H1 (cell line): ENCODE measurements around the gene SYNPR. TPM values are rescaled to one million over a fixed set of nuclear protein-coding genes. Genes with fewer than 3 reads are reported as not detected.

Experiments
- CTCF ChIA-PET: fragments of 300-600 bp; sonication (Branson Sonifier 250); formaldehyde crosslinking; loops from one replicate; lab custom pipeline; 2021; ENCODE audit not compliant: partially characterized antibody; lab: Charles Lee
- POLR2A ChIA-PET: fragments of 300-600 bp; sonication (Branson Sonifier 250); formaldehyde crosslinking; loops from one replicate; lab custom pipeline; 2021; ENCODE audit warnings: inconsistent platforms; ENCODE audit not compliant: partially characterized antibody; lab: Charles Lee
- DNase-seq, 2 experiments: peaks; one replicate each; pipeline versions ENCODE4 v3.0.0 to v3.0.0-alpha.2; 2010 to 2022; ENCODE audit warnings: low spot score in 2 of 2, low read depth in 1 of 2, mixed read lengths in 1 of 2
- FAIRE-seq: peaks from 2 replicates; lab custom pipeline; 2011; peaks lifted over from hg19 to GRCh38; lab: Jason Lieb, UNC
- H2AFZ ChIP-seq: 2 replicates; pipeline ENCODE4 v1.8.1; 2012; ENCODE audit warnings: low read length, inconsistent platforms
- H2AK5ac ChIP-seq: 2 replicates; pipeline ENCODE4 v1.6.1; 2013; ENCODE audit warnings: low read depth, low read length
- H2BK120ac ChIP-seq: replicated peaks from 2 replicates; pipeline ENCODE3; 2013; ENCODE audit warnings: low read depth, low read length, inconsistent platforms
- H2BK12ac ChIP-seq: 2 replicates; pipeline ENCODE4 v1.6.1; 2013; ENCODE audit warnings: low read depth, low read length
- H2BK15ac ChIP-seq: 2 replicates; pipeline ENCODE4 v1.6.1; 2013; ENCODE audit warnings: low read length
- H2BK20ac ChIP-seq: 2 replicates; pipeline ENCODE4 v1.6.1; 2013; ENCODE audit warnings: low read length
- H2BK5ac ChIP-seq: 2 replicates; pipeline ENCODE4 v1.6.1; 2013; ENCODE audit warnings: low read depth, low read length
- H3K14ac ChIP-seq: 2 replicates; pipeline ENCODE4 v1.6.1; 2013; ENCODE audit warnings: inconsistent platforms; ENCODE audit not compliant: insufficient read length
- H3K18ac ChIP-seq: 2 replicates; pipeline ENCODE4 v1.6.1; 2013; ENCODE audit warnings: low read length; ENCODE audit errors: extremely low read depth
- H3K23ac ChIP-seq: 2 replicates; pipeline ENCODE4 v1.6.1; 2013; ENCODE audit warnings: inconsistent platforms; ENCODE audit not compliant: insufficient read length
- H3K23me2 ChIP-seq: 2 replicates; pipeline ENCODE4 v1.6.1; 2013; ENCODE audit warnings: low read depth, low read length
- H3K27ac ChIP-seq: 2 replicates; pipeline ENCODE4 v1.6.1; 2011; ENCODE audit warnings: low read depth, low read length, inconsistent platforms
- H3K27me3 ChIP-seq, 4 experiments: replicated peaks in 1 of 4; 1 replicate in 1 of 4; 2 replicates in 3 of 4; pipeline versions ENCODE4 v1.6.1 to v1.8.1; 2011 to 2013; ENCODE audit warnings: low read length in 3 of 4, mild to moderate bottlenecking in 3 of 4, inconsistent platforms in 2 of 4, mixed read lengths in 2 of 4, moderate library complexity in 1 of 4; ENCODE audit not compliant: control insufficient read depth in 3 of 4, insufficient read depth in 3 of 4; ENCODE audit errors: extremely low read depth in 1 of 4
- H3K36me3 ChIP-seq, 4 experiments: 2 replicates each; pipeline versions ENCODE4 v1.6.1 to v1.8.1; 2011 to 2013; ENCODE audit warnings: mild to moderate bottlenecking in 4 of 4, low read length in 3 of 4, moderate library complexity in 2 of 4, control low read depth in 1 of 4, inconsistent platforms in 1 of 4; ENCODE audit not compliant: insufficient read depth in 4 of 4, control insufficient read depth in 2 of 4
- H3K4ac ChIP-seq: replicated peaks from 2 replicates; pipeline ENCODE3; 2013; ENCODE audit warnings: low read length, low read depth, mixed read lengths, inconsistent platforms; ENCODE audit not compliant: insufficient read length
- H3K4me1 ChIP-seq, 4 experiments: replicated peaks in 1 of 4; 1 replicate in 1 of 4; 2 replicates in 3 of 4; pipeline versions ENCODE4 v1.6.1 to v1.8.1; 2011 to 2013; ENCODE audit warnings: low read length in 3 of 4, inconsistent platforms in 2 of 4, mixed read lengths in 1 of 4; ENCODE audit not compliant: insufficient read depth in 4 of 4, control insufficient read depth in 3 of 4
- H3K4me2 ChIP-seq, 2 experiments: 2 replicates each; pipeline versions ENCODE4 v1.6.1 to v1.8.1; 2011 to 2013; ENCODE audit warnings: low read depth in 2 of 2, low read length in 2 of 2, control low read depth in 1 of 2, inconsistent platforms in 1 of 2, mild to moderate bottlenecking in 1 of 2; ENCODE audit not compliant: insufficient read depth in 1 of 2
- H3K4me3 ChIP-seq, 4 experiments: fragments of 200-600, 300-600 bp in 1 of 4; sonication (generic), shearing (Covaris generic), sonication (Bioruptor Twin) in 1 of 4; 2 replicates each; pipeline versions ENCODE4 v1.5.1 to v1.8.1; 2011 to 2016; ENCODE audit warnings: low read length in 4 of 4, low read depth in 3 of 4, control low read depth in 2 of 4, inconsistent platforms in 2 of 4, mild to moderate bottlenecking in 2 of 4, mixed read lengths in 1 of 4, moderate library complexity in 1 of 4; ENCODE audit not compliant: insufficient read depth in 2 of 4; ENCODE audit errors: extremely low read depth in 1 of 4
- H3K56ac ChIP-seq: replicated peaks from 2 replicates; pipeline ENCODE3; 2013; ENCODE audit warnings: low read depth, mild to moderate bottlenecking, mixed read lengths, low read length, inconsistent platforms; ENCODE audit not compliant: insufficient read length
- H3K79me1 ChIP-seq: 2 replicates; pipeline ENCODE4 v1.6.1; 2013; ENCODE audit warnings: low read depth, low read length, control low read depth
- H3K79me2 ChIP-seq, 2 experiments: 2 replicates each; pipeline versions ENCODE4 v1.6.1 to v1.8.1; 2012 to 2013; ENCODE audit warnings: low read length in 2 of 2, mild to moderate bottlenecking in 2 of 2, inconsistent platforms in 1 of 2; ENCODE audit not compliant: insufficient read depth in 2 of 2, control insufficient read depth in 1 of 2
- H3K9ac ChIP-seq, 4 experiments: replicated peaks in 1 of 4; 1 replicate in 1 of 4; 2 replicates in 3 of 4; pipeline versions ENCODE4 v1.6.1 to v1.8.1; 2011 to 2013; ENCODE audit warnings: low read depth in 3 of 4, low read length in 3 of 4, control low read depth in 2 of 4, mild to moderate bottlenecking in 2 of 4, moderate library complexity in 2 of 4, inconsistent platforms in 1 of 4; ENCODE audit errors: extremely low read depth in 1 of 4
- H3K9me3 ChIP-seq, 2 experiments: 2 replicates each; pipeline versions ENCODE4 v1.6.1 to v1.8.1; 2012 to 2013; ENCODE audit warnings: mild to moderate bottlenecking in 2 of 2, moderate library complexity in 2 of 2, control low read depth in 1 of 2, inconsistent platforms in 1 of 2, low read depth in 1 of 2, low read length in 1 of 2, mixed read lengths in 1 of 2; ENCODE audit not compliant: insufficient read depth in 2 of 2
- H4K20me1 ChIP-seq, 2 experiments: replicated peaks in 1 of 2; 2 replicates each; pipeline versions ENCODE3 to v1.8.1; 2011 to 2013; ENCODE audit warnings: inconsistent platforms in 2 of 2, low read length in 2 of 2, mild to moderate bottlenecking in 1 of 2; ENCODE audit not compliant: insufficient read depth in 2 of 2, control insufficient read depth in 1 of 2
- H4K5ac ChIP-seq: 2 replicates; pipeline ENCODE4 v1.6.1; 2013; ENCODE audit warnings: low read length, low read depth, mixed read lengths, inconsistent platforms; ENCODE audit not compliant: insufficient read length
- H4K8ac ChIP-seq: 2 replicates; pipeline ENCODE4 v1.8.0; 2013; ENCODE audit warnings: mild to moderate bottlenecking, moderate library complexity, low read length, inconsistent platforms; ENCODE audit not compliant: insufficient read depth; ENCODE audit errors: extremely low read depth
- H4K91ac ChIP-seq: replicated peaks from 2 replicates; pipeline ENCODE3; 2013; ENCODE audit warnings: low read length, mixed read lengths, inconsistent platforms; ENCODE audit not compliant: insufficient read length
- GABPA ChIP-seq: IDR thresholded peaks from 2 replicates; pipeline ENCODE4 v1.6.1; 2011; ENCODE audit warnings: mild to moderate bottlenecking, low read length, moderate library complexity, borderline replicate concordance; ENCODE audit not compliant: insufficient read depth
- NANOG ChIP-seq: IDR thresholded peaks from 2 replicates; pipeline ENCODE4 v1.6.1; 2011; ENCODE audit warnings: low read length, low read depth, mild to moderate bottlenecking, inconsistent platforms; ENCODE audit not compliant: insufficient read depth, poor library complexity, severe bottlenecking
- SIN3A ChIP-seq, 2 experiments: IDR thresholded peaks in 1 of 2; conservative IDR thresholded peaks in 1 of 2; 2 replicates each; pipeline ENCODE4 v1.6.1; 2011 to 2012; ENCODE audit warnings: low read length in 2 of 2, improper control_type of control experiment in 1 of 2, low read depth in 1 of 2, mild to moderate bottlenecking in 1 of 2
- SP4 ChIP-seq: IDR thresholded peaks from 2 replicates; pipeline ENCODE4 v1.6.1; 2012; ENCODE audit warnings: low read length, inconsistent platforms
- TAF1 ChIP-seq: IDR thresholded peaks from 2 replicates; pipeline ENCODE4 v1.6.1; 2011; ENCODE audit warnings: mild to moderate bottlenecking, low read depth, low read length
- ZNF274 ChIP-seq: IDR thresholded peaks from 2 replicates; pipeline ENCODE4 v1.7.0; 2012; ENCODE audit warnings: low read length, borderline replicate concordance; ENCODE audit errors: extremely low read depth
- WGBS, 2 experiments: shearing (Covaris generic) in 1 of 2; methylation state at CpG; one replicate each; pipeline versions ENCODE4 v1.1.6 to v1.1.7; 2013 to 2015; ENCODE audit warnings: low lambda C conversion rate in 2 of 2, mixed read lengths in 2 of 2, inconsistent platforms in 1 of 2, low coverage in 1 of 2, missing lambda C conversion rate in 1 of 2; ENCODE audit not compliant: insufficient replicate concordance in 2 of 2, insufficient coverage in 1 of 2, insufficient read length in 1 of 2; ENCODE audit errors: extremely low coverage in 1 of 2, missing lambda C conversion rate in 1 of 2; 5-methylcytosine and 5-hydroxymethylcytosine counted together
- polyA plus RNA-seq, 7 experiments: library from polyadenylated mRNA; depleted of rRNA in 3 of 7; stranded (reverse) in 5 of 7; unstranded in 2 of 7; fragments of >200 nt in 5 of 7; fragments of 200-250 nt in 2 of 7; gene quantifications; 1 replicate in 5 of 7; 2 replicates in 1 of 7; 4 replicates in 1 of 7; pipeline versions ENCODE4 v1.2.1 to v1.2.3, GENCODE V29; 2011 to 2013; ENCODE audit warnings: missing spikeins in 2 of 7, mixed read lengths in 2 of 7
- total RNA-seq: library from RNA; stranded (reverse); fragmentation: NEBNext Ultra II Directional; extraction: Animal tissue kit (Norgen Biotek cat#: 25700); gene quantifications from 2 replicates; pipeline ENCODE4 v1.2.1, GENCODE V29; 2021
- TF ChIP-seq, protein P1 (sequence below): IDR thresholded peaks from 2 replicates; pipeline ENCODE4 v1.6.1; 2011; ENCODE audit warnings: low read depth, mild to moderate bottlenecking, low read length; ENCODE audit not compliant: insufficient read depth

The SYNPR gene
- total and polyA plus RNA-seq, 2 of the 8 experiments (the other 6 are each of a cell fraction or from before 2014, with no cell fraction given), result 0.39 to 0.99 TPM

DNA sequence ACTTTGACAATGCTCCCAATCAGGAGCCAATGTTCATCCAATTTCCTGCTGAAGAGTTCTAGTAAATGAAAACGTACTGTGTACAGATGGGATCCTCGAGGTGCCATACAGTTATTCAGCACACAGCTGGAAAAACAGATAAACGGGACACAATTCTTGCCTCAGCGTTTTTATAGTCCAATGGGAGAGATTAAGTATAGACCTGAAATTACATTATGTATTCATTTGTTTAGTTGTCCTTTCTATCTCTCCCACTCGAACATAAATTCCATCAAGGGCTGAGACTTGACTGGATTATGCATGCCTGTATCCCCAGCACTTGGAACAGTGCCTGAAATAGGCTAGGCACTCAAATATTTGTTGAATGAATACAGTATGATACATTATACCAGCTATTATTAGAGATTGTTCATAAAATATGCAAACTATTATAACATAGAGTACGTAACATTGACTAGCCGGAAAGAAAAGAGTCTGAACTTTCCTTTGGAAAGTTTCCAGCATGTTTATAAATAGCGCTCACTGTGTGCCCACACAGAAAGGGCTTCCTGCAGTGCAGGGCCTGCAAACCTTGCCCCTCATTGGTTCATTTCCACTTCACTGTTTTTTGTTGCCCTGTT lies 346.9 kb downstream of the SYNPR start:
- POLR2A ChIA-PET, result no interaction called here
- H3K27ac ChIP-seq, result no peak overlapping the region
- no peaks in the 10 kb centered on the region for H3K36me3 ChIP-seq
- H4K20me1 ChIP-seq, result no peaks in the 10 kb centered on the region
- H2BK20ac ChIP-seq, result no peak overlapping the region
- H3K79me1 ChIP-seq, result no peaks in the 10 kb centered on the region
- no peaks in the 10 kb centered on the region for H3K79me2 ChIP-seq
- H2BK120ac ChIP-seq, result no peak overlapping the region
- H2AK5ac ChIP-seq, result 0 out of 2 replicates have a peak overlapping the region, but pooled peaks have one; percentile 28
- no peak overlapping the region for H3K4ac ChIP-seq
- H3K9ac ChIP-seq, result no peak overlapping the region
- no peak overlapping the region for H3K56ac ChIP-seq
- H3K27me3 ChIP-seq, result no peaks in the 10 kb centered on the region
- no peak overlapping the region for H2BK15ac ChIP-seq
- H4K91ac ChIP-seq, result no peak overlapping the region
- H3K9me3 ChIP-seq, result no peaks in the 10 kb centered on the region
- no peak overlapping the region for H4K8ac ChIP-seq
- H3K23ac ChIP-seq, result no peak overlapping the region
- H3K4me1 ChIP-seq, result peaks cover 0 to 12% (median 9%) of the 10 kb centered on the region in 4 experiments; a peak in 5 of 7 replicates
- H3K14ac ChIP-seq, result no peak overlapping the region
- CTCF ChIA-PET, result interaction anchor here (1.4 kb wide), 2 partner anchors 13 to 117 kb away, joined by 3 read pairs; no protein-coding TSS in a partner anchor
- H2BK5ac ChIP-seq, result no peak overlapping the region
- DNase-seq (no peak), FAIRE-seq (no peak)
- 75% methylated on average over 8 of the region's 8 CpGs; no CpG with 5 or more reads in 1 of the 2 experiments for WGBS, 2 experiments
- H3K23me2 ChIP-seq, result no peaks in the 10 kb centered on the region; the same call in 1 of the 2 replicates
- H4K5ac ChIP-seq, result no peak overlapping the region
- no peak overlapping the region for H3K18ac ChIP-seq
- TF ChIP-seq, protein P1, sequence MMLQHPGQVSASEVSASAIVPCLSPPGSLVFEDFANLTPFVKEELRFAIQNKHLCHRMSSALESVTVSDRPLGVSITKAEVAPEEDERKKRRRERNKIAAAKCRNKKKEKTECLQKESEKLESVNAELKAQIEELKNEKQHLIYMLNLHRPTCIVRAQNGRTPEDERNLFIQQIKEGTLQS, result no peak
- TF ChIP-seq SIN3A (conservative IDR thresholded peaks at IDR 0.05 in 1 of 2, IDR thresholded peaks at IDR 0.05 in 1 of 2; ENCODE audit: low read depth in 1 of 2, low read length in 2 of 2), result no peak
- no peak for TF ChIP-seq ZNF274
- TF ChIP-seq SP4, result no peak
- no peak for TF ChIP-seq TAF1
- no peak for TF ChIP-seq GABPA
- TF ChIP-seq NANOG, result no peak
- no peak overlapping the region for H2AFZ ChIP-seq
- no peak overlapping the region for H2BK12ac ChIP-seq
- H3K4me2 ChIP-seq, result no peak overlapping the region
- no peak overlapping the region for H3K4me3 ChIP-seq
